T-cell (primary cell): ENCODE measurements around the gene ATP1B1. TPM values are rescaled to one million over a fixed set of nuclear protein-coding genes. Genes with fewer than 3 reads are reported as not detected.

Source experiments
- ATAC-seq, 4 experiments: fragments of 200-7000 bp in 3 of 4; fragments of 150-1000 bp in 1 of 4; cut with Tn5 transposase; replicated peaks in 1 of 4; 1 replicate in 3 of 4; 2 replicates in 1 of 4; pipeline ENCODE4 v1.10.0; 2021; ENCODE audit warnings: moderate library complexity in 3 of 4, mild to moderate bottlenecking in 2 of 4, moderate number of reproducible peaks in 1 of 4
- CTCF ChIA-PET, 2 donors: fragments of 300-600 bp; sonication (Branson Sonifier 250); formaldehyde crosslinking; loops; one replicate each; lab custom pipeline; 2022; ENCODE audit warnings: antibody characterized with exemption in 2 of 2; lab: Charles Lee
- POLR2A ChIA-PET, 2 donors: fragments of 300-600 bp; sonication (Branson Sonifier 250); formaldehyde crosslinking; loops; one replicate each; lab custom pipeline; 2022; ENCODE audit warnings: antibody characterized with exemption in 2 of 2; lab: Charles Lee
- DNase-seq, 35 experiments: peaks; one replicate each; pipeline versions ENCODE4 v3.0.0 to v3.0.0-alpha.2; 2013 to 2023
- H3K27ac ChIP-seq: one replicate; pipeline ENCODE4 v1.5.1; 2013; ENCODE audit warnings: low read length
- H3K27me3 ChIP-seq, 2 experiments: replicated peaks in 1 of 2; 1 replicate in 1 of 2; 2 replicates in 1 of 2; pipeline versions ENCODE4 v1.6.1 to v1.7.0; 2013; ENCODE audit warnings: low read length in 1 of 2, mixed read lengths in 1 of 2; ENCODE audit not compliant: control insufficient read depth in 2 of 2, insufficient read depth in 2 of 2; ENCODE audit errors: extremely low read depth in 1 of 2
- H3K36me3 ChIP-seq, 2 donors: 1 replicate in 1 of 2; 2 replicates in 1 of 2; pipeline versions ENCODE4 v1.6.1 to v1.7.0; 2013; ENCODE audit warnings: low read length in 1 of 2; ENCODE audit not compliant: control insufficient read depth in 2 of 2, insufficient read depth in 1 of 2; ENCODE audit errors: extremely low read depth in 1 of 2
- H3K4me1 ChIP-seq, 2 experiments: 1 replicate in 1 of 2; 2 replicates in 1 of 2; pipeline versions ENCODE4 v1.6.1 to v1.7.0; 2013; ENCODE audit warnings: low read length in 2 of 2, mixed read lengths in 1 of 2; ENCODE audit not compliant: insufficient read depth in 2 of 2, control insufficient read depth in 1 of 2; ENCODE audit errors: extremely low read depth in 1 of 2
- H3K4me3 ChIP-seq, 2 donors: 1 replicate in 1 of 2; 2 replicates in 1 of 2; pipeline versions ENCODE4 v1.5.1 to v1.7.0; 2013; ENCODE audit warnings: mild to moderate bottlenecking in 2 of 2, low read length in 1 of 2, moderate library complexity in 1 of 2; ENCODE audit not compliant: control insufficient read depth in 1 of 2; ENCODE audit errors: extremely low read depth in 1 of 2
- H3K9me3 ChIP-seq: 2 replicates; pipeline ENCODE4 v1.7.0; 2013
- H3K27ac Mint-ChIP-seq, 2 donors: one replicate each; pipeline ENCODE4 v1.8.0; 2020 to 2021; ENCODE audit warnings: mild to moderate bottlenecking in 2 of 2, mixed read lengths in 2 of 2
- H3K27me3 Mint-ChIP-seq, 2 donors: one replicate each; pipeline ENCODE4 v1.8.0; 2021 to 2022; ENCODE audit warnings: mixed read lengths in 2 of 2
- H3K36me3 Mint-ChIP-seq: one replicate; pipeline ENCODE4 v1.8.0; 2021; ENCODE audit warnings: mixed read lengths
- H3K4me1 Mint-ChIP-seq, 3 donors: one replicate each; pipeline ENCODE4 v1.8.0; 2020 to 2022; ENCODE audit warnings: mixed read lengths in 3 of 3, mild to moderate bottlenecking in 1 of 3
- H3K4me3 Mint-ChIP-seq, 3 donors: one replicate each; pipeline ENCODE4 v1.8.0; 2020 to 2022; ENCODE audit warnings: mild to moderate bottlenecking in 3 of 3, mixed read lengths in 3 of 3, moderate library complexity in 3 of 3
- H3K9me3 Mint-ChIP-seq, 3 donors: one replicate each; pipeline ENCODE4 v1.8.0; 2020 to 2022; ENCODE audit warnings: mixed read lengths in 3 of 3
- WGBS: methylation state at CpG from one replicate; pipeline ENCODE4 v1.1.5; 2013; ENCODE audit warnings: missing lambda C conversion rate; ENCODE audit not compliant: insufficient coverage; 5-methylcytosine and 5-hydroxymethylcytosine counted together
- total RNA-seq, 35 experiments: library from RNA in 6 of 35; stranded (reverse) in 6 of 35; fragments of 120-200 nt in 1 of 35; gene quantifications; one replicate each; pipeline versions ENCODE4 v1.2.1 to v1.2.4 and lab custom pipeline; 2013 to 2026

ATP1B1 gene
- total RNA-seq, 5 donors from 2014 or later (not counting 1 experiment from before 2014, with no cell fraction given): 2.5 to 6.1 (median 3.9) TPM

DNA sequence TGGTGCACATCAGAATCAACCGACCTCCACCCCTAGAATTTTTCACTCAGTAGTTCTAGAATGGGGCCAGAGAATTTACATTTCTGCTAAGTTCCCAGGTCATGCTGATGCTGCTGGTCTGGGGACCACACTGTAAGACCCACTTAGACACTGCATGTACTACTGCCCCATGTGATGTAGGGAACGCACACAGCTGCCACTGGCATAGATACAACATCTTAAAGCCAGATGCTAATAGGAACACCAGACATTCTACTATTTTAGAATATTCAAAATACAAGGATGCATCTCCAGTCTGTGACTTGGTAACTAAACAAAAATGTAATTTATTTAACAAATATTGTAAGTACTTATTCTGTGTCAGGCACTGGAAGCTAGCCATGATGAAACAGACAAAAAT is 14.1 kb upstream of the ATP1B1 start:
- no peak overlapping the region for H3K27ac ChIP-seq
- DNase-seq (no peak), ATAC-seq (no peak)
- Mint-ChIP-seq H3K9me3 (peaks cover 0 to 6% (median 0%) of the 10 kb centered on the region in 3 donors), H3K4me3 (no peak overlapping the region), H3K27ac (no peak overlapping the region), H3K27me3 (peaks cover 0 to 4% of the 10 kb centered on the region in 2 donors), H3K4me1 (peaks cover 3 to 13% (median 6%) of the 10 kb centered on the region in 3 donors), H3K36me3 (no peaks in the 10 kb centered on the region)
- CTCF ChIA-PET: interaction anchor here in 1 of 2 donors (0.9 kb wide), 1 partner anchor 14 kb away, joined by 3 read pairs; no protein-coding TSS in a partner anchor
- no peaks in the 10 kb centered on the region for H3K36me3 ChIP-seq
- 80% methylated on average over 2 of the region's 2 CpGs for WGBS
- H3K4me1 ChIP-seq: peaks cover 0 to 2% of the 10 kb centered on the region in 2 experiments
- H3K4me3 ChIP-seq: no peak overlapping the region
- POLR2A ChIA-PET: no interaction called here
- H3K27me3 ChIP-seq: no peaks in the 10 kb centered on the region
- no peaks in the 10 kb centered on the region for H3K9me3 ChIP-seq

DNA sequence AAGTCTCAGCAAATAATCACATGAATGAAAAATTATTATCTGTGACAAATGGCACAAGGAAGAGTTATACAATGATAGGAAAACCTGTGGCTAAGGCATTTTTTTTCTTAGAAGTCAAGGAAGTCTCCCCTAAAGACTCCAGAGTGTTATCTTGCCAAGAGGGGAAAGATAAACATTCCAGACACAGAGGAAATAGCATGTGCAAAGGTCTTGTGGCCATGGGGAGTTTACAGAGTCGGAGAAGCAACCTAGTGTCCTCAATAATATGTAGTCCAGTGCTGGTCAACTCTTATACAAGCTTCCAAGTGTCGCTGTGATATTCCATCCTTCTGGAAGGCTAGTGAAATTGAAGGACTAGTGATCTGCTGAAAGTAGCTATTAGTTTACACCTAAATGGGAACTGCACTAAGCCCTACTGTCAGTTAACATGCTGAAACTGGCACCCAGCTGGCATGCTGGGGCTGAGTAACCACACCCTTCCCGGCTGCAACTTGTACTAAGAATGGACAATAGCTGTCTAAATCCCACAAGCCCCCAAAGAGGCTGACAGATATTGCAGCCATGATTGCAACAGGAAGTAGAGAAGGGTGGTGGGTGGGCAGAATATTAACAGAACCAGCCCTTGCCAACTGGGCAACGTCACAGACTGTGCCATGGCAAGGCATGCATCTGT is 11.5 kb upstream of the ATP1B1 start:
- Mint-ChIP-seq H3K27ac (no peak overlapping the region), H3K27me3 (peaks cover 0 to 4% of the 10 kb centered on the region in 2 donors), H3K36me3 (no peaks in the 10 kb centered on the region), H3K4me3 (no peak overlapping the region), H3K4me1 (peaks cover 2 to 10% (median 3%) of the 10 kb centered on the region in 3 donors), H3K9me3 (peaks cover 0 to 6% (median 0%) of the 10 kb centered on the region in 3 donors)
- Histone ChIP-seq H3K27me3 (no peaks in the 10 kb centered on the region), H3K27ac (no peak overlapping the region), H3K4me3 (no peak overlapping the region), H3K9me3 (no peaks in the 10 kb centered on the region), H3K36me3 (no peaks in the 10 kb centered on the region), H3K4me1 (peaks cover 0 to 2% of the 10 kb centered on the region in 2 experiments)
- CTCF ChIA-PET: interaction anchor here in 1 of 2 donors (0.8 kb wide), 1 partner anchor 16 kb away, joined by 3 read pairs; no protein-coding TSS in a partner anchor
- DNase-seq (no peak), ATAC-seq (no peak)
- WGBS: 100% methylated on average over 1 of the region's 4 CpGs
- POLR2A ChIA-PET: interaction anchor here in 1 of 2 donors (0.6 kb wide), 1 partner anchor 137 kb away, joined by 4 read pairs; no protein-coding TSS in a partner anchor

DNA sequence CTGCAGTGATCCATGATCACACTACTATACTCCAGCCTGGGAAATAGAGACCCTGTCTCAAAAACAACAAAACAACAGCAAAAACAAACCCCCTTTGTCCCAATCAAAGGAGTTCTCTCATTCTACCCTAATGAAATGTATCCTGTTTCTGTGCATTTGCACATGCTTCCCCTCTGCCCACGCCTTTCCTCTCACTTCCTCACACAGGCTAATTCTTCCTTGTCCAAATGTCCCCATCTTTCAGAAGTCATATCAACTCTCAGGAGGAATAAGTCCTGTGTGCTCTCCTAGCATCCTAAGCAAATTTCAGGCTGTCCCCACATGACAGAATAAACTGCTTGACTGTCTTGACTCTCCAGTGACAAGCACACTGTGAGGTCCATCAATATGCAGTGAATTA is 8.1 kb upstream of the ATP1B1 start:
- Mint-ChIP-seq H3K4me3 (no peak overlapping the region), H3K9me3 (peaks cover 0 to 6% (median 0%) of the 10 kb centered on the region in 3 donors), H3K27ac (no peak overlapping the region), H3K4me1 (peaks cover 0 to 6% (median 0%) of the 10 kb centered on the region in 3 donors), H3K36me3 (no peaks in the 10 kb centered on the region), H3K27me3 (peaks cover 0 to 4% of the 10 kb centered on the region in 2 donors)
- DNase-seq (no peak), ATAC-seq (no peak)
- CTCF ChIA-PET: no interaction called here
- Histone ChIP-seq H3K36me3 (no peaks in the 10 kb centered on the region), H3K4me3 (no peak overlapping the region), H3K27ac (no peak overlapping the region), H3K9me3 (no peaks in the 10 kb centered on the region), H3K4me1 (peaks cover 0 to 2% of the 10 kb centered on the region in 2 experiments), H3K27me3 (no peaks in the 10 kb centered on the region)
- WGBS: 100% methylated on average over 1 of the region's 1 CpG
- POLR2A ChIA-PET: no interaction called here

DNA sequence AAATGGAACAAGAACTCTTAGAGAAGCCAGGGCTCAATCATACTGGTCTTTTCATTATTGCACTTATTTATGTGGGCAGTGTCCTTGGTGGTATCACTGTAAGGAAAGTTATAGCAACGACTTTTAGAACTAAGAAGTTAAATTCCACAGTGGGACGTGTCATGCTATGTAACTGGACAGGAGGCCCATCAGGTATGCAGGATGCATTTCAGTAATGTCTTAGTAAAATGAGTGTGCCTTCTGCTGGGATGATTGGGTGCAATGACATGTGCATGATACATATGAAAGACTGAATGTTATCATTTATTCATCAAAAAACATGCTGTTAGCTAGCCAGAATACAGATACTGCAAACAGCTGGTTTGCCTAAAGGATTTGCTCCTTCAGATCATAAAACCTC is 6.9 kb upstream of the ATP1B1 start:
- ChIA-PET CTCF (no interaction called here), POLR2A (no interaction called here)
- Mint-ChIP-seq H3K27me3 (peaks cover 0 to 4% of the 10 kb centered on the region in 2 donors), H3K4me3 (no peak overlapping the region), H3K4me1 (no peaks in the 10 kb centered on the region), H3K36me3 (no peaks in the 10 kb centered on the region), H3K27ac (no peak overlapping the region), H3K9me3 (peaks cover 0 to 6% (median 0%) of the 10 kb centered on the region in 3 donors)
- no peak for ATAC-seq
- H3K9me3 ChIP-seq: no peaks in the 10 kb centered on the region
- 69% methylated on average over 2 of the region's 2 CpGs for WGBS
- no peak overlapping the region for H3K4me3 ChIP-seq
- H3K36me3 ChIP-seq: no peaks in the 10 kb centered on the region
- no peak for DNase-seq
- no peaks in the 10 kb centered on the region for H3K4me1 ChIP-seq
- no peak overlapping the region for H3K27ac ChIP-seq
- no peaks in the 10 kb centered on the region for H3K27me3 ChIP-seq

GRCh38 chr1:169100208-169100607 is 6.3 kb upstream of the ATP1B1 start:
- peaks cover 0 to 5% of the 10 kb centered on the region in 2 experiments for H3K4me1 ChIP-seq
- 60% methylated on average over 1 of the region's 1 CpG for WGBS
- ATAC-seq (no peak), DNase-seq (no peak)
- Mint-ChIP-seq H3K36me3 (no peaks in the 10 kb centered on the region), H3K4me3 (no peak overlapping the region), H3K27me3 (peaks cover 0 to 4% of the 10 kb centered on the region in 2 donors), H3K9me3 (peaks cover 0 to 6% (median 0%) of the 10 kb centered on the region in 3 donors), H3K27ac (no peak overlapping the region), H3K4me1 (peaks cover 4 to 5% (median 4%) of the 10 kb centered on the region in 3 donors)
- H3K9me3 ChIP-seq: no peaks in the 10 kb centered on the region
- H3K27ac ChIP-seq: no peak overlapping the region
- POLR2A ChIA-PET: no interaction called here
- CTCF ChIA-PET: interaction anchor here in 1 of 2 donors (1.0 kb wide), 1 partner anchor 12 kb away, joined by 3 read pairs; no protein-coding TSS in a partner anchor
- no peak overlapping the region for H3K4me3 ChIP-seq
- peaks cover 0 to 4% of the 10 kb centered on the region in 2 experiments for H3K27me3 ChIP-seq
- H3K36me3 ChIP-seq: no peaks in the 10 kb centered on the region

DNA sequence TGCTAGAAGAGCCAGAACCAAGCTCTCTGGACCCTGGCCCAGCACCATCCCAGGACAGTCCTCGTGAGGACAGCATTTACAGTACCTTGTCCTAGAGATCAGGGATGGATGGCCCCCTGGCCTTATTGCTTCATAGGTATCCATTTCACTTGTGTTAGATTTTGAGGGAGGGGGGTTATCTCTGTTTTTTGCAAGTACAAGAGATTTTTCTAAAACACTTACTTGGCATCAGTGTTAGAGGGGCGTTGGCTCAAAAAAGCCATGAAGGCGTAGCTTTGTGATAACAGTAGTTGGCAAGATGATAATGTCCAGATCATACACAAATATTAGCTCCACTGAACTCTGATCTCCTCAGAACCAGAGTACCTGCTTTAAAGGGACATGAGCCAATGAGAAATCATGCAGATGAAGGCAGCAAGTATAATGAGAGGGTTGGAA is 5.8 kb upstream of the ATP1B1 start:
- DNase-seq (no peak), ATAC-seq (no peak)
- no peak overlapping the region for H3K27ac Mint-ChIP-seq
- POLR2A ChIA-PET: interaction anchor here in 1 of 2 donors (0.6 kb wide), 1 partner anchor 1430 kb away, joined by 14 read pairs; no protein-coding TSS in a partner anchor
- CTCF ChIA-PET: interaction anchor here in 1 of 2 donors (1.0 kb wide), 1 partner anchor 12 kb away, joined by 3 read pairs; no protein-coding TSS in a partner anchor
- no peak overlapping the region for H3K4me3 ChIP-seq
- peaks cover 0 to 8% of the 10 kb centered on the region in 2 experiments for H3K27me3 ChIP-seq
- H3K27me3 Mint-ChIP-seq: peaks cover 0 to 2% of the 10 kb centered on the region in 2 donors
- H3K9me3 Mint-ChIP-seq: peaks cover 0 to 3% (median 0%) of the 10 kb centered on the region in 3 donors
- H3K4me3 Mint-ChIP-seq: no peak overlapping the region
- H3K4me1 ChIP-seq: peaks cover 0 to 10% of the 10 kb centered on the region in 2 experiments
- H3K9me3 ChIP-seq: no peaks in the 10 kb centered on the region
- 86% methylated on average over 1 of the region's 3 CpGs for WGBS
- no peak overlapping the region for H3K27ac ChIP-seq
- peaks cover 5 to 9% (median 5%) of the 10 kb centered on the region in 3 donors for H3K4me1 Mint-ChIP-seq
- H3K36me3 Mint-ChIP-seq: no peaks in the 10 kb centered on the region
- no peaks in the 10 kb centered on the region for H3K36me3 ChIP-seq
